ENCODE results near the gene GRIK3.

Gene GRIK3

GRCh38 chr1:36955016-36955415 is 79.3 kb downstream of the GRIK3 start:
- H3K27ac ChIP-seq, result no peak overlapping the region
- TF ChIP-seq CTCF (IDR thresholded peaks at IDR 0.05), result no peak
- TF ChIP-seq ZFX (IDR thresholded peaks at IDR 0.05; ENCODE audit: borderline replicate concordance), result no peak

- no peak overlapping the region for H3K27ac ChIP-seq
- TF ChIP-seq ZFX (IDR thresholded peaks at IDR 0.05; ENCODE audit: borderline replicate concordance) (no peak), CTCF (IDR thresholded peaks at IDR 0.05) (no peak)
These were observed 81.3 kb downstream of the GRIK3 start for GRCh38 chr1:36953061-36953460.

- H3K27ac ChIP-seq, result no peak overlapping the region
- TF ChIP-seq ZFX (IDR thresholded peaks at IDR 0.05; ENCODE audit: borderline replicate concordance) (no peak), CTCF (IDR thresholded peaks at IDR 0.05) (no peak)
These were observed 82.6 kb downstream of the GRIK3 start for GRCh38 chr1:36951761-36952160.

GRCh38 chr1:36951292-36951750 is 83.0 kb downstream of the GRIK3 start:
- TF ChIP-seq CTCF (IDR thresholded peaks at IDR 0.05) (no peak), ZFX (IDR thresholded peaks at IDR 0.05; ENCODE audit: borderline replicate concordance) (no peak)
- H3K27ac ChIP-seq, result no peak overlapping the region

- no peak overlapping the region for H3K27ac ChIP-seq
- no peak for TF ChIP-seq ZFX (IDR thresholded peaks at IDR 0.05; ENCODE audit: borderline replicate concordance)
- TF ChIP-seq CTCF (IDR thresholded peaks at IDR 0.05), result no peak
These were observed 83.6 kb downstream of the GRIK3 start for GRCh38 chr1:36950604-36951291.

GRCh38 chr1:36948606-36949005 is 85.7 kb downstream of the GRIK3 start:
- TF ChIP-seq CTCF (IDR thresholded peaks at IDR 0.05) (no peak), ZFX (IDR thresholded peaks at IDR 0.05; ENCODE audit: borderline replicate concordance) (no peak)
- no peak overlapping the region for H3K27ac ChIP-seq

- TF ChIP-seq ZFX (IDR thresholded peaks at IDR 0.05; ENCODE audit: borderline replicate concordance), result no peak
- no peak for TF ChIP-seq CTCF (IDR thresholded peaks at IDR 0.05)
- H3K27ac ChIP-seq, result no peak overlapping the region
These were observed 86.2 kb downstream of the GRIK3 start for GRCh38 chr1:36948147-36948546.

Measured in 22Rv1 (cell line).